Measurements from ENCODE around the gene RSPH1.
"Not testable (repeated sequence)": the region's sequence is repeated elsewhere in the genome, so short reads cannot be mapped to it uniquely, and the experiment has no call there.

- TF ChIP-seq CTCF, POLR2A (IDR thresholded peaks at IDR 0.05): not testable (repeated sequence)
Measured at GRCh38 chr21:42469726-42470125, 26.3 kb downstream of the RSPH1 start.
